PC-9 (cell line): Measurements from ENCODE around the gene IGFBP6. TPM values are rescaled to one million over a fixed set of nuclear protein-coding genes. Genes with fewer than 3 reads are reported as not detected.

Experiments used
- BruUV-seq: library from RNA; stranded (reverse); fragments of 400-500 nt; replicated peaks from 2 replicates; lab custom pipeline; 2021; lab: Mats Ljungman, UMichigan
- CTCF ChIA-PET: fragments of 300-600 bp; sonication (Branson Sonifier 250); formaldehyde crosslinking; loops from one replicate; lab custom pipeline; 2022; ENCODE audit warnings: antibody characterized with exemption; lab: Charles Lee
- POLR2A ChIA-PET: fragments of 300-600 bp; sonication (Branson Sonifier 250); formaldehyde crosslinking; loops from one replicate; lab custom pipeline; 2022; ENCODE audit warnings: antibody characterized with exemption; ENCODE audit not compliant: unreplicated experiment; lab: Charles Lee
- DNase-seq, 2 experiments: peaks; one replicate each; pipeline versions ENCODE4 v3.0.0 to v3.0.0-alpha.2; 2015 to 2022; ENCODE audit warnings: mixed read lengths in 1 of 2
- H2AFZ ChIP-seq: fragments of 200-600 bp; sonication (generic); 2 replicates; pipeline ENCODE4 v1.8.1; 2017; ENCODE audit warnings: antibody characterized with exemption
- H3F3A ChIP-seq: fragments of 200-600 bp; sonication (generic); 2 replicates; pipeline ENCODE4 v1.8.1; 2017; ENCODE audit warnings: antibody characterized with exemption, mild to moderate bottlenecking, low read depth; ENCODE audit not compliant: insufficient read depth
- H3K27ac ChIP-seq: fragments of 200-600 bp; sonication (generic); 2 replicates; pipeline ENCODE4 v1.6.1; 2016; ENCODE audit warnings: mixed run types
- H3K27me3 ChIP-seq: fragments of 200-600 bp; sonication (generic); 2 replicates; pipeline ENCODE4 v1.6.1; 2016; ENCODE audit warnings: low read depth, mixed run types; ENCODE audit not compliant: insufficient read depth
- H3K36me3 ChIP-seq: fragments of 200-600 bp; sonication (generic); 2 replicates; pipeline ENCODE4 v1.6.1; 2016; ENCODE audit warnings: low read depth, mixed run types
- H3K4me1 ChIP-seq: fragments of 200-600 bp; sonication (generic); replicated peaks from 2 replicates; pipeline ENCODE4 v1.6.1; 2016; ENCODE audit warnings: mixed run types; ENCODE audit not compliant: insufficient read depth
- H3K4me2 ChIP-seq: fragments of 200-600 bp; sonication (generic); 2 replicates; pipeline ENCODE4 v1.6.1; 2017; ENCODE audit warnings: mixed run types
- H3K4me3 ChIP-seq: fragments of 200-600 bp; sonication (generic); 2 replicates; pipeline ENCODE4 v1.6.1; 2016; ENCODE audit warnings: mixed run types
- H3K79me2 ChIP-seq: fragments of 200-600 bp; sonication (generic); 2 replicates; pipeline ENCODE4 v1.6.1; 2017; ENCODE audit warnings: low read depth, mixed run types
- H3K9me2 ChIP-seq: fragments of 200-600 bp; sonication (generic); 2 replicates; pipeline ENCODE4 v1.8.1; 2017; ENCODE audit warnings: mild to moderate bottlenecking; ENCODE audit not compliant: insufficient read depth
- H3K9me3 ChIP-seq: fragments of 200-600 bp; sonication (generic); 2 replicates; pipeline ENCODE4 v1.8.1; 2016; ENCODE audit warnings: low read depth; ENCODE audit not compliant: insufficient read depth
- H4K20me1 ChIP-seq: fragments of 200-600 bp; sonication (generic); 2 replicates; pipeline ENCODE4 v1.8.1; 2017; ENCODE audit not compliant: insufficient read depth
- CTCF ChIP-seq: fragments of 200-600 bp; sonication (generic); conservative IDR thresholded peaks from 2 replicates; pipeline ENCODE4 v1.6.1; 2017; ENCODE audit warnings: mixed run types, antibody characterized with exemption, mild to moderate bottlenecking, moderate library complexity
- EZH2 ChIP-seq: fragments of 200-600 bp; sonication (generic); IDR thresholded peaks from 2 replicates; pipeline ENCODE4 v1.8.0; 2017; ENCODE audit warnings: antibody characterized with exemption, low read depth
- intact Hi-C: fragments of 100-400 bp; cut with micrococcal nuclease; formaldehyde crosslinking; loops from one replicate; pipeline ENCODE4 v1.10.0; 2022; ENCODE audit not compliant: unreplicated experiment
- total RNA-seq: library from RNA; stranded (reverse); gene quantifications from 2 replicates; pipeline ENCODE4 v1.2.3, GENCODE V29; 2021

The IGFBP6 gene
- total RNA-seq, 1 experiment from 2014 or later = 290 TPM

GRCh38 chr12:53062011-53062961, 35.2 kb upstream of the IGFBP6 start:
- DNase-seq = no peak
- Histone ChIP-seq H3K79me2 (no peaks in the 10 kb centered on the region), H3K27me3 (no peaks in the 10 kb centered on the region), H3K36me3 (no peaks in the 10 kb centered on the region), H3K4me3 (no peak overlapping the region), H3K27ac (no peak overlapping the region), H3K4me2 (peak overlapping the region; percentile 66), H3K9me3 (no peaks in the 10 kb centered on the region), H3K4me1 (peaks cover 30% of the 10 kb centered on the region), H2AFZ (no peak overlapping the region), H3K9me2 (no peaks in the 10 kb centered on the region), H3F3A (peaks cover 13% of the 10 kb centered on the region; the same call in 1 of the 2 replicates), H4K20me1 (no peaks in the 10 kb centered on the region)
- ChIA-PET CTCF (interaction anchor here (0.6 to 1.6 kb wide), 6 partner anchors 9 to 979 kb away, joined by 3 to 14 read pairs (median 4); partner anchors contain the start of gene AAAS), POLR2A (interaction anchor here (0.6 kb wide), 2 partner anchors 20 to 818 kb away, joined by 3 read pairs; no protein-coding TSS in a partner anchor)
- TF ChIP-seq CTCF = peak; percentile 51; the same call in 1 of the 2 replicates
- no peak for TF ChIP-seq EZH2
- no TSS peak for BruUV-seq
- intact Hi-C loops = loop anchor here (10.0 kb wide), 3 partner anchors 113 to 443 kb away; partner anchors contain the start of genes ITGB7, NPFF and TARBP2

GRCh38 chr12:53062977-53063707, 34.3 kb upstream of the IGFBP6 start:
- no peak overlapping the region for H3K4me3 ChIP-seq
- CTCF ChIA-PET = interaction anchor here (1.0 kb wide), 2 partner anchors 36 to 447 kb away, joined by 3 read pairs; no protein-coding TSS in a partner anchor

More at GRCh38 chr12:53062977-53063707, 34.3 kb upstream of the IGFBP6 start:
- H3K27ac ChIP-seq = no peak overlapping the region
- no peaks in the 10 kb centered on the region for H3K9me3 ChIP-seq
- intact Hi-C loops = loop anchor here (10.0 kb wide), 3 partner anchors 112 to 442 kb away; partner anchors contain the start of genes ITGB7, NPFF and TARBP2
- H3K4me2 ChIP-seq = no peak overlapping the region
- TF ChIP-seq EZH2 = no peak
- no peak for TF ChIP-seq CTCF
- no peaks in the 10 kb centered on the region for H4K20me1 ChIP-seq
- no peak overlapping the region for H2AFZ ChIP-seq
- peaks cover 13% of the 10 kb centered on the region; the same call in 1 of the 2 replicates for H3F3A ChIP-seq
- no peaks in the 10 kb centered on the region for H3K27me3 ChIP-seq
- peaks cover 30% of the 10 kb centered on the region for H3K4me1 ChIP-seq
- no peaks in the 10 kb centered on the region for H3K9me2 ChIP-seq
- no peak for DNase-seq
- H3K79me2 ChIP-seq = no peaks in the 10 kb centered on the region
- BruUV-seq = no TSS peak
- POLR2A ChIA-PET = no interaction called here
- H3K36me3 ChIP-seq = no peaks in the 10 kb centered on the region
